Myocyte (in vitro differentiated cells): ENCODE measurements around the gene PTTG1IP. TPM values are rescaled to one million over a fixed set of nuclear protein-coding genes. Genes with fewer than 3 reads are reported as not detected.

Experiments
- DNase-seq: peaks from one replicate; pipeline ENCODE4 v3.0.0-alpha.2; 2012; ENCODE audit warnings: low read depth
- total RNA-seq: library from RNA; depleted of rRNA; stranded (reverse); fragments of >200 nt; gene quantifications from 2 replicates; pipeline ENCODE4 v1.2.3, GENCODE V29; 2014

PTTG1IP gene
- total RNA-seq, 1 donor from 2014 or later, result 246 TPM

GRCh38 chr21:44909719-44910118, 36.2 kb upstream of the PTTG1IP start:
- no peak for DNase-seq

GRCh38 chr21:44908908-44909307, 35.4 kb upstream of the PTTG1IP start:
- no peak for DNase-seq

- DNase-seq, result no peak
These were observed 34.7 kb upstream of the PTTG1IP start for GRCh38 chr21:44907966-44908895.

GRCh38 chr21:44907225-44907965, 33.9 kb upstream of the PTTG1IP start:
- DNase-seq, result no peak

DNA sequence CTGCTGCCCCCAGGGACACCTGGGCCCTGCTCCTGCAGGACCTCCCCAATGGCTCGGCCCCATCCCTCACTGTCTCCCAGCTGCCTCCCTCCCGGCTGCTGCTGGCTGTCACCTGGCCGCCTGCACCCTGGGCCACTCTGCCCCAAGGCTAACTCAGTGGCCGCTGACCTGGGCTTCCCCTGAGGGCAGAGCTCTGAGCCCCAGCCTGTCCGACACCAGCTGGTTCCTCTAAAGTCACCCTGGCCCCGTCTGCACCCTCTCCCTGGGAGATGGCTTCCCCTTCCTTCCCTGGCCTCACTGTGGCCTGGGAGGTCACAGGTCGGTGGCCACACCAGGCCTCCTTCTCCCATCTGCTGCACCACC, 32.2 kb upstream of the PTTG1IP start:
- DNase-seq, result peak; percentile 26

DNA sequence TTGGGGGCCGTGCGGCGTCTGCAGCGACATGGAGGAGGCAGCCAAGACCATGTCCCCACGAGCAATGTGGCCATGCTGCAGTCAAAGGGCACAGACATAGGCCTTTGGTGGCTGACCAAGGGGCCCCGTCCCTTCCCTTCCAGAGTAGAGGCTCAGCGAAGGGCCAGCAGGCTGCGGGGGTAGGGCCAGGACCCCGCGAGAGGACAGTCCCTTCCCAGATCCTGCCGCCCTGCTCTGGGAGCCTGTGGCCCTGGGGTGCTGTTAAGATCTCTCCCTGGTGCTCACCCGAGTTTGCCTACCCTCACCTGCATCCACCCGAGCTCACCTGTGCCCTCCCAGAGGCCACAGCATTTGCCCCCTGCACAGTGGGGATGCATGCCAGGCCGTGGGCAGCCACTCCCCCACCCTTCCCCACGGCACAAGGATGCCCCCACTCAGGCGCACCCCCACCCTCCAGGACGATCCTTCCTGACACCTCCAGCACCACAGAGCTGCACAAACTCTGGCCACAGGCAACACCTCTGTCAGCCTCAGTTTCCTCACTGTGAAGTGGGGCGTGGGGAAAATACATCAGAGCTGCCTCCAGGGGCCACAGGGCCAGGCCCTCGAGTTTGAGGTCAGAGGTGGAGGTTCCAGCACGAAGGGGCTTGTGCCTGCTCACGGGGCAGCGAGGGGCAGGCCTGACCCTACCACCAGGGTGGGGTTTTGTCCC, 31.7 kb upstream of the PTTG1IP start:
- no peak for DNase-seq

DNA sequence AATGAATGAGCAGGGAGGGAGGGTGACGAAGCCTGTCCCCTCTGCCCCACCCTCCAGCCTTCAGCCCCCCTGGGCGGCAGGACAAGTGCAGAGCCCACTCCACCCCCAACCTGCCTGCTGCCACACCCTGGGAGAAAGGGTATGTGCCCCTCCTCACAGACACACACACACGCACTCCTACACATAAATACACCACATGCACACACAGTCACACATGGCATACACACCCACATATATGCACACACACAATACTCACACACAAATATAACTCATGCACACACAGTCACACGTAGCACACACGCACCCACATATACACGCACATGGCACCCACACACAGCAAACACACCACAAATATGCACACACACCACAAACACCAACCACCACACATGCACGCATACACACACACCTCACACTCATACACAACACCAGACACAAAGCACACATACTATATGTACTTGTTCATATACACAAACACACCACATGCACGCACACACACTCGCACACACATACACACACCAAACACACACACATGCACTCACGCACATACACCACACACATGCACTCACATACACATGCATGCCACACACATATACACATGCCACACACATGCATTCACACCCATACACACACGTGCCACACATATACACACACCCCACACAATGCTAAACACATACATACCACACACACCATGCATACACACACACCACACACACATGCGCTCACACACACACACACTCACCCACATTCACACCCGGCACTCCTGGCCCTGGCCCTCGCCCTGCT, 30.8 kb upstream of the PTTG1IP start:
- no peak for DNase-seq

GRCh38 chr21:44903689-44904088, 30.2 kb upstream of the PTTG1IP start:
- no peak for DNase-seq

GRCh38 chr21:44903050-44903685, 29.7 kb upstream of the PTTG1IP start:
- no peak for DNase-seq

DNA sequence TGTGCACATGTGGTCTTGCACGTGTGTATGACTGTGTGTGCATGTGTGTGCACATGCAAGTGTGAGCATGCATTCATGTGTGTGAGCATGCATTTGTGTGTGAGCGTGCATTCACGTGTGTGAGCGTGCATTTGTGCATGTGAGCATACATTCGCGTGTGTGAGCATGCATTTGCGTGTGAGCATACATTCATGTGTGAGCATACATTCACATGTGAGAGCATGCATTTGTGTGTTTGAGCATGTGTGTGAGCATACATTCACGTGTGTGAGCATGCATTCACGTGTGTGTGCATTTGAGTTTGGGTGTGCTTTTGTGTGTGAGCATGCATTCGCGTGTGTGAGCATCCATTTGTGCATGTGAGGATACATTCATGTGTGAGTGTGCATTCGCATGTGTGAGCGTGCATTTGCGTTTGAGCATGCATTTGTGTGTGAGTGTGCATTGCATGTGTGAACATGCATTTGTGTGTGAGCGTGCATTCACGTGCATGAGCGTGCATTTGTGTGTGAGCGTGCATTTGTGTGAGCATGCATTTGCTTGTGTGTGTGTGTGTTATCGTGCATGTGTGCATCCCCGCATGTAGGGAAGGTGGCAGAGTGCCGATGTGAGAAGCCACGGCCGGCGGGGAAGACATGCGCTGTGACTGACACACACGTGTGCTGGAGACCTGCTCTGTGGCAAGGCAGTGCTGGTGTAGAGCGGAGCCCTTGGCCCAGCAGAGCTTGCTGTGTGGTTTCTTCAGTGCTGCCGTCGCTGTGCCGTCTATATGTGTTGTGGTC, 29.0 kb upstream of the PTTG1IP start:
- DNase-seq, result no peak

DNA sequence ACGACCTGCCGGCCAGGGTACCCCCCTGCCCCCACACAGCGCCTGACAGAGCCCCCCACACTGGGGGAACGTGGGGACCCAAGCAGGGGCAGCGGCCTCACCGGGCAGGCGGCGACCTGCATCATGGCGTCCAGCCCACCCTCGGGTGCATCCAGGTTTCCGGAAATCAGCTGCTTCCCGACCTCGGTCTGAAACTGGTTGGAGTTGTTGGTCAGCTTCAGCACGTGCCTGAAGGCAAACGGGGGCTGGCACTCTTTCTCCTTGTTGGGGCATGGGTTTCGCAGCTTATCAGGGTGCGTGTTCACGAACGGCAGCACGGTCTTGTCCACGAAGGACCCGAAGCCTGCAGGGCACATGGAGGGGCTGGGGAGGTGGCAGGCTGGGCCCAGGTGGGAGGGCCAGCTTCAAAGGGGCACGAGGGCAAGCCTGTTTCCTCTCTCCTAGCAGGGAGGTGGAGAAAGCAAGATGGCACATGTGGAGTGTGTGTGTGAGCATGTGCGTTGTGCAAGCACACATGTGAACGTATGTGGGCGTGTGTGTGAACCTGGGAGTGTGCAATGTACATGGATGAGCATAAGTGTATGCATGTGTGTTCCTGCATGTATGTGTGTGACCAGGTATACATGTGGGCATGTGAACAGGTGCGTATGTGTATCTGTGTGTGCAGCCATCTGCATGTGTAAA, 28.0 kb upstream of the PTTG1IP start:
- DNase-seq, result no peak

- no peak for DNase-seq
These were observed 27.2 kb upstream of the PTTG1IP start for GRCh38 chr21:44900559-44901251.

GRCh38 chr21:44899768-44900558, 26.5 kb upstream of the PTTG1IP start:
- DNase-seq, result no peak

- no peak for DNase-seq
These were observed 25.6 kb upstream of the PTTG1IP start for GRCh38 chr21:44898851-44899767.

DNA sequence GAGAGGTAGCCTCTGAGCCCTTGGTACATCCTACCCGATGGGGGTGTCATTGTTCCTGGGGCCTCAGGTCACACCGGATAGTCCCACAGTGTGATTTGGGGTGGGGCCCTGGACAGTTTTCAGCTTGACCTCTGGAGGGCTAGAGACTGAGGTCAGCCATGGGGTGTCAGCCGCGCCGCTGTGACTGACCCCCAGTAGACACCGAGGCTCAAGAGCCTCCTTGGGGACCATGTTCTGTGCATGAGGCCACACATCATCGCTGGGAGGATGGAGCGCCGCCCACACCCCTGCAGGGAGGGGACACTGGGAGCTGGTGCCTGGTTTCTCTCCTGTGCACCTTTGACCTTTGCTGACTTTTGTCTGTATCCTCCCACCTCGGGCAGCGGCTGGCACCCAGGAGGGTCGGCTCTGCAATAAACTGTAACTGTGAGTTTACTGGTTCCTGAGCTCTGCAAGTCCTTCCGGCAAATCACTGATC, 24.6 kb upstream of the PTTG1IP start:
- no peak for DNase-seq

DNA sequence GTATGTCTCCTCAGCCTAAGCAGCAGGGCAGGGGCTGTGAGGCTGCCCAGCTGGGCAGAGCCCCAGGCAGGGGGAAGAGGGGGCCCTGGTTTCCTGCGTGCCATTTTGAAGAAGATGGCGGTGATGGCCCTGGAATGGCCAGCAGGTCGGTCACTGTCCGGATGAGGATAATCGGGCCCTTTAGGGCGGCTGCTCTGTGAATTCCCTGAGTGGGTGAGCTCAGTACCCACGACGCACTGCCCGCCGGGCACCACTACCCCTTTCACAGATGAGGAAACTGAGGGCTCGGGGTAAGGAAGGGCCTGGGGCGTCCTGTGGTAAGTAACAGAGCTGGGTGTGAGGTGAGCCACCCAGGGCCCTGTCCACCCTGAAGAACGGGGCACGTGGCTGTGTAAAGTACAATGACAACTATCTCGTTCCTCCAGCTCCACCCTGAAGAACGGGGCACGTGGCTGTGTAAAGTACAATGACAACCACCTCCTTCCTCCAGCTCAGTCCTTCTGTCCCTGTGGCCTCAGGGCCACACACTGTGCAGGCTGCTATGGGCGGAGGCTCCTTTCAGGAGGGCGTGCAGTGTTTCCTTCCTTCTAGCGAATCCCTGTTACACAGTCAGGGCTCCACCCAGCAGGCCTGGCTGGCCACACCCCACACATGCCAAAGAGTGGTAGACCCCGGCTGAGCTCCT, 24.0 kb upstream of the PTTG1IP start:
- DNase-seq, result no peak
